Heart left ventricle (tissue), 16 donors: Measurements from ENCODE around the gene TRMT6. TPM values are rescaled to one million over a fixed set of nuclear protein-coding genes. Genes with fewer than 3 reads are reported as not detected.

Source experiments
- ATAC-seq, 4 donors: fragments of 200-7000 bp; cut with Tn5 transposase; one replicate each; pipeline ENCODE4 v1.9.1; 2020 to 2022; ENCODE audit warnings: moderate library complexity in 4 of 4, mild to moderate bottlenecking in 3 of 4, moderate number of reproducible peaks in 1 of 4
- DNase-seq, 5 donors: peaks; one replicate each; pipeline ENCODE4 v3.0.0-alpha.2; 2020
- H3K27ac ChIP-seq, 12 donors: fragments of 200-600 bp; sonication (generic) in 4 of 12; one replicate each; pipeline versions ENCODE4 v1.5.0 to v1.8.0; 2016 to 2022; ENCODE audit warnings: mild to moderate bottlenecking in 2 of 12
- H3K27me3 ChIP-seq, 9 donors: fragments of 200-600 bp; sonication (generic) in 2 of 9; one replicate each; pipeline versions ENCODE4 v1.5.1 to v1.8.0; 2016 to 2022; ENCODE audit warnings: mild to moderate bottlenecking in 3 of 9
- H3K36me3 ChIP-seq, 9 donors: fragments of 200-600 bp; sonication (generic) in 2 of 9; one replicate each; pipeline versions ENCODE4 v1.5.0 to v1.8.0; 2018 to 2022; ENCODE audit warnings: mild to moderate bottlenecking in 2 of 9
- H3K4me1 ChIP-seq, 12 donors: fragments of 200-600 bp; sonication (generic) in 4 of 12; one replicate each; pipeline versions ENCODE4 v1.5.0 to v1.8.0; 2016 to 2022; ENCODE audit warnings: mild to moderate bottlenecking in 3 of 12
- H3K4me3 ChIP-seq, 12 donors: fragments of 200-600 bp; sonication (generic) in 4 of 12; one replicate each; pipeline versions ENCODE4 v1.5.0 to v1.8.0; 2017 to 2022; ENCODE audit warnings: mild to moderate bottlenecking in 9 of 12, moderate library complexity in 4 of 12
- H3K9me3 ChIP-seq, 12 donors: fragments of 200-600 bp; sonication (generic) in 4 of 12; one replicate each; pipeline versions ENCODE4 v1.5.0 to v1.8.0; 2016 to 2022; ENCODE audit warnings: mild to moderate bottlenecking in 1 of 12
- POLR2A ChIP-seq, 2 donors: fragments of 450-650 bp; IDR thresholded peaks; one replicate each; pipeline ENCODE4 v1.6.1; 2017; ENCODE audit warnings: antibody characterized with exemption in 2 of 2, mild to moderate bottlenecking in 2 of 2, moderate library complexity in 2 of 2
- WGBS, 4 donors: extraction: QIAGEN DNeasy Blood & Tissue Kit in 2 of 4; methylation state at CpG; one replicate each; pipeline versions ENCODE4 v1.1.5 to v1.1.7; 2013 to 2018; 5-methylcytosine and 5-hydroxymethylcytosine counted together
- intact Hi-C, 10 donors: fragments of 100-400 bp; cut with DNase I; formaldehyde crosslinking; loops; one replicate each; pipeline versions ENCODE4 v1.11.1 to v1.14.2; 2022
- polyA plus RNA-seq, 2 donors: library from polyadenylated mRNA; stranded (reverse); fragments of 200-250 nt; gene quantifications; one replicate each; pipeline ENCODE4 v1.2.3, GENCODE V29; 2013
- total RNA-seq, 9 donors: library from RNA; depleted of rRNA in 2 of 9; stranded (reverse); fragments of >200 nt in 2 of 9; fragmentation: NEBNext Ultra II Directional in 3 of 9; extraction: Animal tissue kit (Norgen Biotek cat#: 25700) in 3 of 9; gene quantifications; one replicate each; pipeline versions ENCODE4 v1.1.0 to v1.2.4, GENCODE V29; 2016 to 2023
- TF ChIP-seq, protein P1 (sequence below), 12 donors: fragments of 200-600 bp; sonication (generic) in 4 of 12; IDR thresholded peaks; one replicate each; pipeline versions ENCODE4 v1.5.0 to v1.8.0; 2018 to 2022; ENCODE audit warnings: antibody characterized with exemption in 12 of 12, mild to moderate bottlenecking in 5 of 12
- donor health status: ischemic (EF 13 %, LVEDD 7.1; RV severe dilation, severe dysfunction).
- donor health status: healthy with polysubstance abuse.
- donor health status: DM: no; HTN: yes; CAD: no.
- donor health status: DM: no; HTN: no; CAD: no.
- donor health status: ischemic (EF 25% LVEDD 6.9; RV normal size, moderate dysfunction).
- donor health status: ischemic (EF 25% LVEDD 5.7; RV mildly dilated, moderate dysfunction).
- donor health status: healthy.
- donor health status: DM: yes; HTN: yes; CAD: no.
- donor health status: ischemic (EF 35%, LVEDD 5.7; RV mildly dilated, moderate dysfunction).
- donor health status: nonischemic (EF 11% LVEDD 7.7; RV severe dilation, severe dysfunction).
- donor health status: DM: yes; HTN: yes; CAD: no.
- donor health status: PGD.
- donor health status: ischemic (EF 29% LVEDD 5.4; RV normal size, mild dysfunction).
- donor health status: nonischemic (EF 23%, LVEDD 6.1; RV moderate dilation, normal function).

Gene TRMT6
- total and polyA plus RNA-seq, 11 donors: 4.8 to 18.2 (median 9.8) TPM

DNA sequence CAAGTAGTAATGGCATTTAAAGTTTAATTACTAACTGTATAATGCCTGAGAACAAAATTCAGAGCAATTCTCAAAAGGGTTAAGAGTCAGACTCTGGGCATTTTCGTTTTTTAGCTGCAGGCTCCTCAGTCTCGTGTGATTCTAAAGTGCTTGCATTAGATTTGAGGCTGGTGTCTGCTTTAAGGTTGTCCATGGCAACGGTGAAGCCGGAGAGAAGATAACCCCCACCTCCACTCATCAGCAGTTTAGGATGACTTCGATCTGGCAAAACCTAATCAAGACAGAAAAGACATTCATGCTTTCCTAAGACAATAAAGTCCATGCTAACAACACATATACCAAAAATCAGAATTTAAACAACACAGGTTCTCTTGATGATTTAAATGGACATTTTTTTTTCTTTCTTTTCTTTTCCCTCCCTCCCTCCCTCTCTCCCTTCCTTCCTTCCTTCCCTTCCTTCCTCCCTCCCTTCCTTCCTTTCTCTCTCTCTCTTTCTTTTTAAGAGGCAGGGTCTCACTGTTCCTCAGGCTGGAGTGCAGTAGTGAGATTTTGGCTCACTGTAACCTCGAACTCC, 11.8 kb downstream of the TRMT6 start:
- Histone ChIP-seq H3K4me3 (no peak overlapping the region), H3K9me3 (no peaks in the 10 kb centered on the region), H3K27ac (no peak overlapping the region), H3K27me3 (no peaks in the 10 kb centered on the region), H3K36me3 (peaks cover 6 to 65% (median 62%) of the 10 kb centered on the region in 9 donors), H3K4me1 (no peaks in the 10 kb centered on the region)
- DNase-seq (no peak), ATAC-seq (no peak)
- intact Hi-C loops: loop anchor here in 6 of 10 donors (10.0 kb wide), 4 partner anchors 134 to 414 kb away; no protein-coding TSS in a partner anchor
- TF ChIP-seq, protein P1, sequence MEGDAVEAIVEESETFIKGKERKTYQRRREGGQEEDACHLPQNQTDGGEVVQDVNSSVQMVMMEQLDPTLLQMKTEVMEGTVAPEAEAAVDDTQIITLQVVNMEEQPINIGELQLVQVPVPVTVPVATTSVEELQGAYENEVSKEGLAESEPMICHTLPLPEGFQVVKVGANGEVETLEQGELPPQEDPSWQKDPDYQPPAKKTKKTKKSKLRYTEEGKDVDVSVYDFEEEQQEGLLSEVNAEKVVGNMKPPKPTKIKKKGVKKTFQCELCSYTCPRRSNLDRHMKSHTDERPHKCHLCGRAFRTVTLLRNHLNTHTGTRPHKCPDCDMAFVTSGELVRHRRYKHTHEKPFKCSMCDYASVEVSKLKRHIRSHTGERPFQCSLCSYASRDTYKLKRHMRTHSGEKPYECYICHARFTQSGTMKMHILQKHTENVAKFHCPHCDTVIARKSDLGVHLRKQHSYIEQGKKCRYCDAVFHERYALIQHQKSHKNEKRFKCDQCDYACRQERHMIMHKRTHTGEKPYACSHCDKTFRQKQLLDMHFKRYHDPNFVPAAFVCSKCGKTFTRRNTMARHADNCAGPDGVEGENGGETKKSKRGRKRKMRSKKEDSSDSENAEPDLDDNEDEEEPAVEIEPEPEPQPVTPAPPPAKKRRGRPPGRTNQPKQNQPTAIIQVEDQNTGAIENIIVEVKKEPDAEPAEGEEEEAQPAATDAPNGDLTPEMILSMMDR (IDR thresholded peaks at IDR 0.05): no peak
- TF ChIP-seq POLR2A (IDR thresholded peaks at IDR 0.05): no peak
- 64 to 73% (median 68%) methylated on average over 6 of the region's 6 CpGs for WGBS, 4 donors

DNA sequence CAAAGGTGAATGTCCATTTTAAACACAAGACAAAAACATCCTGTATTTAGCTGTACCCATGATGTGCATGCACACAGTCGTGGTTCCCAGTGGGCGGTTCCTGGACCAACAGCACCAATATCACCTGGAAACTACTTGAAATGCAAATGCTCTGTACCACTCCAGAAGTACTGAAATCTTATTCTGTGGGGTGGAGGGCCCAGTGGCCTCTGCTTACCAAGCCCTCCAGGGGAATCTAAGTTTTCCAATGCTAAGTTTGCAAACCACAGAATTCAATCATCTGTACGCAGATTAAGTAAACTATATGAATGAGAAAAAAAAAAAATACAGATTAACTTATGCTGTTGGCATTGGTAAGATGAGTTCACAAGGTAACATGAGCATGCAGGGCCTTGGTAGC, 14.1 kb downstream of the TRMT6 start:
- Histone ChIP-seq H3K36me3 (peaks cover 0 to 42% (median 39%) of the 10 kb centered on the region in 9 donors), H3K4me1 (no peaks in the 10 kb centered on the region), H3K27me3 (no peaks in the 10 kb centered on the region), H3K27ac (no peak overlapping the region), H3K9me3 (no peaks in the 10 kb centered on the region), H3K4me3 (no peak overlapping the region)
- ATAC-seq: no peak
- intact Hi-C loops: loop anchor here in 6 of 10 donors (10.0 kb wide), 4 partner anchors 131 to 411 kb away; no protein-coding TSS in a partner anchor
- no peak for DNase-seq
- 82 to 95% (median 86%) methylated on average over 3 of the region's 3 CpGs for WGBS, 4 donors
- TF ChIP-seq, protein P1 (IDR thresholded peaks at IDR 0.05): no peak
- TF ChIP-seq POLR2A (IDR thresholded peaks at IDR 0.05): no peak

DNA sequence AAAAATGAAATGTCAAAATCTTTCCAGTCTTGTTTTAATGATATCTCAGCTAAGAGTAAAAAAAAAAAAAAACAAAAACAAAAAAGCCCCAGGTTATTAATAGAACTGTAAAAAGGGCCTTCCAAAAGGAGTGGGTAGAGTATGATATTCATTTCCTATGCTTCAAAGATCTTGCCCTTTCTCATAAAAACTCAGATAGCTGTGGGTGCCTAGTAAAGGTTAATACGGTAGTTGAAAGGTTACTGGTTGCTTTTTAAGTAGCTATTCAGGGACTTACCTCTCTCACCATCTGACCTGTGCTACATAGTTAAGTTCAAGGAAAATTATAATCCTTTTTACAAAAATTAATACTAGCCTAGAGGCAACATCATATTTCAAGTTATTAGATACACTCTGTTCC, 14.9 kb downstream of the TRMT6 start:
- no peak for TF ChIP-seq POLR2A (IDR thresholded peaks at IDR 0.05)
- TF ChIP-seq, protein P1 (IDR thresholded peaks at IDR 0.05): no peak
- Histone ChIP-seq H3K27ac (no peak overlapping the region), H3K36me3 (peaks cover 0 to 33% (median 31%) of the 10 kb centered on the region in 9 donors), H3K9me3 (no peaks in the 10 kb centered on the region), H3K4me1 (no peaks in the 10 kb centered on the region), H3K27me3 (no peaks in the 10 kb centered on the region), H3K4me3 (no peak overlapping the region)
- intact Hi-C loops: loop anchor here in 6 of 10 donors (2.0 to 10.0 kb wide), 5 partner anchors 129 to 411 kb away; no protein-coding TSS in a partner anchor
- ATAC-seq (no peak), DNase-seq (no peak)
- WGBS, 4 donors: 74 to 93% (median 81%) methylated on average over 1 of the region's 1 CpG

DNA sequence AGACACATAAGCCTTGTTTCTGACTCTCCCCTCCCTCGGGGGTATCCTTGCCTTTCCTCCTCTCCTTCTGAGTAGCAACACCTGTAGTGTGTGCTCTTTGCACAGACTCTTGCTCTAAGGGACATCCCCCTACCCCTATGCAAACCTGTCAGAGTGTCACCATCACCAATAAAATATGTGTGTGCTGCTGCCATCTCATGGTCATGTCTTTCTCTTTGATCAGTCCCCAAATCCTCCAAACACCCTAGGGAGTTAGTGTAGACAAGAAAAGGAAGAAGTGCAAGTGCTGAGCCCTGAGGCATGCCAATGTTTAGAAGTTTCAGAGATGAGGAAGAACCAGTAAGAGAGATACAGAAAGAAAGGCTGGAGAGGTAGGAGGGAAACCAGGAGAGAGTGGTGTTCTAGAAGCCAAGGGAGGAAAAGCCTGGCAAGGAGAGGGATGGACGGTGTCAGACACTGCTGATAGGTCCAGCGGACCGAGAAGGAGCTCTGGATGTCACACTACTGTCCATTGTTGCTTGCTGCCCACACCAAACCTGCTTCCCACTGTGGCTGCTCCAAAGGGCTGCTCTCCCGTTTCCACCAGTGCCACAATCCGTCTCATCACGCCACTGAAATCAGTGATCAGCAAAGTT, 16.4 kb downstream of the TRMT6 start:
- peaks cover 0 to 19% (median 16%) of the 10 kb centered on the region in 9 donors for H3K36me3 ChIP-seq
- TF ChIP-seq POLR2A (IDR thresholded peaks at IDR 0.05): no peak
- TF ChIP-seq, protein P1 (IDR thresholded peaks at IDR 0.05): peak in 9 of 12 donors; percentile 2 to 44 (median 32)
- 71 to 75% (median 74%) methylated on average over 7 of the region's 7 CpGs for WGBS, 4 donors
- no peaks in the 10 kb centered on the region for H3K4me1 ChIP-seq
- intact Hi-C loops: loop anchor here in 8 of 10 donors (2.0 to 10.0 kb wide), 11 partner anchors 107 to 409 kb away; no protein-coding TSS in a partner anchor
- peak; percentile 58 to 78 (median 68) for ATAC-seq
- no peaks in the 10 kb centered on the region for H3K27me3 ChIP-seq
- no peak overlapping the region for H3K4me3 ChIP-seq
- no peak overlapping the region for H3K27ac ChIP-seq
- no peak for DNase-seq
- no peaks in the 10 kb centered on the region for H3K9me3 ChIP-seq
